GM18520 (cell line): ENCODE data around the gene TDRD9.

Experiments
- ATAC-seq: cut with Tn5 transposase; IDR thresholded peaks from one replicate; pipeline ENCODE4 v1.9.1; 2021; ENCODE audit not compliant: unreplicated experiment

Gene TDRD9

GRCh38 chr14:104101651-104102281, 173.5 kb downstream of the TDRD9 start:
- ATAC-seq, result no peak
